OCI-LY7 (cell line): ENCODE results near the gene TMEM214.

Experiments
- CTCF ChIP-seq: fragments of 200-600 bp; sonication (generic); conservative IDR thresholded peaks from 2 replicates; pipeline ENCODE4 v1.5.1; 2014; ENCODE audit warnings: mild to moderate bottlenecking, antibody characterized with exemption, low read length, moderate library complexity, mixed read lengths
- EZH2phosphoT487 ChIP-seq: fragments of 200-600 bp; sonication (generic); IDR thresholded peaks from 2 replicates; pipeline ENCODE4 v1.6.1; 2018; ENCODE audit warnings: low read depth, borderline replicate concordance, mild to moderate bottlenecking, mixed run types, antibody characterized with exemption, low read length, moderate library complexity, mixed read lengths

- TF ChIP-seq CTCF (no peak), EZH2phosphoT487 (no peak)
Observed at GRCh38 chr2:27009716-27010115, 23.0 kb upstream of the TMEM214 start.
